ENCODE results near the gene ZNF267.
A peak's percentile ranks its signal among the peaks of the same experiment; 100 is the strongest.
"Not testable (repeated sequence)": the region's sequence is repeated elsewhere in the genome, so short reads cannot be mapped to it uniquely, and the experiment has no call there.

ZNF267 gene

GRCh38 chr16:31873556-31874365 lies at the start of gene ZNF267:
Gene ZNF267, plus strand, starts transcription at chr16:31873807. Its CDS starts 160 bp downstream, at chr16:31873967.
- Histone ChIP-seq H3K27me3 (ENCODE audit: control insufficient read depth in 2 of 2, insufficient read depth in 2 of 2, low read length in 2 of 2) (peaks cover 0 to 5% of the 10 kb centered on the region in 2 donors), H3K4me3 (ENCODE audit: low read length in 2 of 2) (peak within 1 kb of the TSS; percentile 96 to 97), H3K4me1 (ENCODE audit: control insufficient read depth in 2 of 2, insufficient read depth in 2 of 2, low read length in 2 of 2) (peaks cover 28 to 42% of the 10 kb centered on the region in 2 donors), H3K36me3 (ENCODE audit: control insufficient read depth in 2 of 2, insufficient read depth in 2 of 2, low read length in 2 of 2) (peaks cover 3 to 10% of the 10 kb centered on the region in 2 donors), H3K27ac (ENCODE audit: low read depth in 2 of 2, low read length in 2 of 2) (peak within 1 kb of the TSS; percentile 88 to 92), H3K9ac (ENCODE audit: low read depth in 1 of 2, low read length in 2 of 2) (peak within 1 kb of the TSS; percentile 96 to 98), H3K9me3 (ENCODE audit: control insufficient read depth in 2 of 2, low read length in 2 of 2) (no peaks in the 10 kb centered on the region)

GRCh38 chr16:31833047-31833446 lies 40.6 kb upstream of the ZNF267 start:
- no peaks in the 10 kb centered on the region for H3K27me3 ChIP-seq (ENCODE audit: control insufficient read depth in 2 of 2, insufficient read depth in 2 of 2, low read length in 2 of 2)
- H3K27ac ChIP-seq (ENCODE audit: low read depth in 2 of 2, low read length in 2 of 2): no peak overlapping the region
- H3K4me1 ChIP-seq (ENCODE audit: control insufficient read depth in 2 of 2, insufficient read depth in 2 of 2, low read length in 2 of 2): no peaks in the 10 kb centered on the region
- no peak overlapping the region for H3K9ac ChIP-seq (ENCODE audit: low read depth in 1 of 2, low read length in 2 of 2)
- H3K4me3 ChIP-seq (ENCODE audit: low read length in 2 of 2): no peak overlapping the region
- H3K9me3 ChIP-seq (ENCODE audit: control insufficient read depth in 2 of 2, low read length in 2 of 2): no peaks in the 10 kb centered on the region
- H3K36me3 ChIP-seq (ENCODE audit: control insufficient read depth in 2 of 2, insufficient read depth in 2 of 2, low read length in 2 of 2): no peaks in the 10 kb centered on the region

- H3K36me3 ChIP-seq (ENCODE audit: control insufficient read depth in 2 of 2, insufficient read depth in 2 of 2, low read length in 2 of 2); H3K4me1 ChIP-seq (ENCODE audit: control insufficient read depth in 2 of 2, insufficient read depth in 2 of 2, low read length in 2 of 2); H3K27ac ChIP-seq (ENCODE audit: low read depth in 2 of 2, low read length in 2 of 2); H3K27me3 ChIP-seq (ENCODE audit: control insufficient read depth in 2 of 2, insufficient read depth in 2 of 2, low read length in 2 of 2); H3K9ac ChIP-seq (ENCODE audit: low read depth in 1 of 2, low read length in 2 of 2); H3K4me3 ChIP-seq (ENCODE audit: low read length in 2 of 2); H3K9me3 ChIP-seq (ENCODE audit: control insufficient read depth in 2 of 2, low read length in 2 of 2): not testable (repeated sequence)
These were observed 37.2 kb upstream of the ZNF267 start for GRCh38 chr16:31836396-31836795.

GRCh38 chr16:31842864-31843263 lies 30.7 kb upstream of the ZNF267 start:
- no peak overlapping the region for H3K9ac ChIP-seq (ENCODE audit: low read depth in 1 of 2, low read length in 2 of 2)
- no peak overlapping the region for H3K4me3 ChIP-seq (ENCODE audit: low read length in 2 of 2)
- no peaks in the 10 kb centered on the region for H3K4me1 ChIP-seq (ENCODE audit: control insufficient read depth in 2 of 2, insufficient read depth in 2 of 2, low read length in 2 of 2)
- no peak overlapping the region for H3K27ac ChIP-seq (ENCODE audit: low read depth in 2 of 2, low read length in 2 of 2)
- no peaks in the 10 kb centered on the region for H3K27me3 ChIP-seq (ENCODE audit: control insufficient read depth in 2 of 2, insufficient read depth in 2 of 2, low read length in 2 of 2)
- no peaks in the 10 kb centered on the region for H3K36me3 ChIP-seq (ENCODE audit: control insufficient read depth in 2 of 2, insufficient read depth in 2 of 2, low read length in 2 of 2)
- H3K9me3 ChIP-seq (ENCODE audit: control insufficient read depth in 2 of 2, low read length in 2 of 2): peaks cover 4 to 6% of the 10 kb centered on the region in 2 donors

GRCh38 chr16:31848572-31848971 lies 25.0 kb upstream of the ZNF267 start:
- H3K27me3 ChIP-seq (ENCODE audit: control insufficient read depth in 2 of 2, insufficient read depth in 2 of 2, low read length in 2 of 2); H3K4me3 ChIP-seq (ENCODE audit: low read length in 2 of 2); H3K36me3 ChIP-seq (ENCODE audit: control insufficient read depth in 2 of 2, insufficient read depth in 2 of 2, low read length in 2 of 2); H3K27ac ChIP-seq (ENCODE audit: low read depth in 2 of 2, low read length in 2 of 2); H3K9ac ChIP-seq (ENCODE audit: low read depth in 1 of 2, low read length in 2 of 2); H3K9me3 ChIP-seq (ENCODE audit: control insufficient read depth in 2 of 2, low read length in 2 of 2); H3K4me1 ChIP-seq (ENCODE audit: control insufficient read depth in 2 of 2, insufficient read depth in 2 of 2, low read length in 2 of 2): not testable (repeated sequence)

GRCh38 chr16:31853291-31853690 lies 20.3 kb upstream of the ZNF267 start:
- Histone ChIP-seq H3K4me1 (ENCODE audit: control insufficient read depth in 2 of 2, insufficient read depth in 2 of 2, low read length in 2 of 2) (no peaks in the 10 kb centered on the region), H3K27ac (ENCODE audit: low read depth in 2 of 2, low read length in 2 of 2) (no peak overlapping the region), H3K27me3 (ENCODE audit: control insufficient read depth in 2 of 2, insufficient read depth in 2 of 2, low read length in 2 of 2) (peaks cover 0 to 5% of the 10 kb centered on the region in 2 donors), H3K36me3 (ENCODE audit: control insufficient read depth in 2 of 2, insufficient read depth in 2 of 2, low read length in 2 of 2) (no peaks in the 10 kb centered on the region), H3K4me3 (ENCODE audit: low read length in 2 of 2) (no peak overlapping the region), H3K9ac (ENCODE audit: low read depth in 1 of 2, low read length in 2 of 2) (no peak overlapping the region), H3K9me3 (ENCODE audit: control insufficient read depth in 2 of 2, low read length in 2 of 2) (peaks cover 0 to 5% of the 10 kb centered on the region in 2 donors)

- H3K9me3 ChIP-seq (ENCODE audit: control insufficient read depth in 2 of 2, low read length in 2 of 2): no peaks in the 10 kb centered on the region
- H3K4me1 ChIP-seq (ENCODE audit: control insufficient read depth in 2 of 2, insufficient read depth in 2 of 2, low read length in 2 of 2): no peaks in the 10 kb centered on the region
- no peak overlapping the region for H3K9ac ChIP-seq (ENCODE audit: low read depth in 1 of 2, low read length in 2 of 2)
- H3K4me3 ChIP-seq (ENCODE audit: low read length in 2 of 2): no peak overlapping the region
- no peaks in the 10 kb centered on the region for H3K36me3 ChIP-seq (ENCODE audit: control insufficient read depth in 2 of 2, insufficient read depth in 2 of 2, low read length in 2 of 2)
- no peaks in the 10 kb centered on the region for H3K27me3 ChIP-seq (ENCODE audit: control insufficient read depth in 2 of 2, insufficient read depth in 2 of 2, low read length in 2 of 2)
- no peak overlapping the region for H3K27ac ChIP-seq (ENCODE audit: low read depth in 2 of 2, low read length in 2 of 2)
These were observed 13.1 kb upstream of the ZNF267 start for GRCh38 chr16:31860508-31860907.

GRCh38 chr16:31861455-31861854 lies 12.2 kb upstream of the ZNF267 start:
- Histone ChIP-seq H3K9me3 (ENCODE audit: control insufficient read depth in 2 of 2, low read length in 2 of 2) (no peaks in the 10 kb centered on the region), H3K36me3 (ENCODE audit: control insufficient read depth in 2 of 2, insufficient read depth in 2 of 2, low read length in 2 of 2) (no peaks in the 10 kb centered on the region), H3K27ac (ENCODE audit: low read depth in 2 of 2, low read length in 2 of 2) (no peak overlapping the region), H3K27me3 (ENCODE audit: control insufficient read depth in 2 of 2, insufficient read depth in 2 of 2, low read length in 2 of 2) (no peaks in the 10 kb centered on the region), H3K4me1 (ENCODE audit: control insufficient read depth in 2 of 2, insufficient read depth in 2 of 2, low read length in 2 of 2) (no peaks in the 10 kb centered on the region), H3K4me3 (ENCODE audit: low read length in 2 of 2) (no peak overlapping the region), H3K9ac (ENCODE audit: low read depth in 1 of 2, low read length in 2 of 2) (no peak overlapping the region)

- Histone ChIP-seq H3K36me3 (ENCODE audit: control insufficient read depth in 2 of 2, insufficient read depth in 2 of 2, low read length in 2 of 2) (no peaks in the 10 kb centered on the region), H3K27ac (ENCODE audit: low read depth in 2 of 2, low read length in 2 of 2) (no peak overlapping the region), H3K9ac (ENCODE audit: low read depth in 1 of 2, low read length in 2 of 2) (no peak overlapping the region), H3K4me3 (ENCODE audit: low read length in 2 of 2) (no peak overlapping the region), H3K4me1 (ENCODE audit: control insufficient read depth in 2 of 2, insufficient read depth in 2 of 2, low read length in 2 of 2) (no peaks in the 10 kb centered on the region), H3K27me3 (ENCODE audit: control insufficient read depth in 2 of 2, insufficient read depth in 2 of 2, low read length in 2 of 2) (no peaks in the 10 kb centered on the region), H3K9me3 (ENCODE audit: control insufficient read depth in 2 of 2, low read length in 2 of 2) (no peaks in the 10 kb centered on the region)
These were observed 10.8 kb upstream of the ZNF267 start for GRCh38 chr16:31862761-31863160.

GRCh38 chr16:31868164-31868563 lies 5.4 kb upstream of the ZNF267 start:
- H3K27me3 ChIP-seq (ENCODE audit: control insufficient read depth in 2 of 2, insufficient read depth in 2 of 2, low read length in 2 of 2): peaks cover 0 to 5% of the 10 kb centered on the region in 2 donors
- H3K27ac ChIP-seq (ENCODE audit: low read depth in 2 of 2, low read length in 2 of 2): no peak overlapping the region
- H3K9me3 ChIP-seq (ENCODE audit: control insufficient read depth in 2 of 2, low read length in 2 of 2): no peaks in the 10 kb centered on the region
- no peaks in the 10 kb centered on the region for H3K36me3 ChIP-seq (ENCODE audit: control insufficient read depth in 2 of 2, insufficient read depth in 2 of 2, low read length in 2 of 2)
- no peak overlapping the region for H3K9ac ChIP-seq (ENCODE audit: low read depth in 1 of 2, low read length in 2 of 2)
- H3K4me3 ChIP-seq (ENCODE audit: low read length in 2 of 2): no peak overlapping the region
- peaks cover 2 to 7% of the 10 kb centered on the region in 2 donors for H3K4me1 ChIP-seq (ENCODE audit: control insufficient read depth in 2 of 2, insufficient read depth in 2 of 2, low read length in 2 of 2)
